Cardiac muscle cell (in vitro differentiated cells and primary cell): Measurements from ENCODE around the gene RETREG1. TPM values are rescaled to one million over a fixed set of nuclear protein-coding genes. Genes with fewer than 3 reads are reported as not detected.

ENCODE experiments used
- DNase-seq, 2 donors: peaks; one replicate each; pipeline versions ENCODE4 v3.0.0 to v3.0.0-alpha.2; 2010 to 2017; ENCODE audit warnings: low read depth in 1 of 2, low spot score in 1 of 2
- H3K27ac ChIP-seq: fragments of 200-600 bp; sonication (generic); 2 replicates; pipeline ENCODE4 v1.5.1; 2016
- H3K27me3 ChIP-seq: fragments of 200-600 bp; sonication (generic); 2 replicates; pipeline ENCODE4 v1.6.0; 2016; ENCODE audit warnings: control low read depth
- H3K36me3 ChIP-seq: fragments of 200-600 bp; sonication (generic); 2 replicates; pipeline ENCODE4 v1.5.1; 2016; ENCODE audit warnings: control low read depth
- H3K4me1 ChIP-seq: fragments of 200-600 bp; sonication (generic); 2 replicates; pipeline ENCODE4 v1.8.1; 2017; ENCODE audit warnings: low read depth, mild to moderate bottlenecking, mixed run types
- H3K4me3 ChIP-seq: fragments of 200-600 bp; sonication (generic); 2 replicates; pipeline ENCODE4 v1.5.1; 2016; ENCODE audit warnings: mild to moderate bottlenecking
- H3K9me3 ChIP-seq: fragments of 200-600 bp; sonication (generic); 2 replicates; pipeline ENCODE4 v1.5.1; 2017; ENCODE audit warnings: low read depth, mild to moderate bottlenecking, control low read depth
- polyA plus RNA-seq: library from polyadenylated mRNA; unstranded; fragments of >200 nt; fragmentation: Nextera tagmentation; extraction: Ambion mirVana; gene quantifications from 2 replicates; pipeline ENCODE4 v1.2.1, GENCODE V29; 2016
- total RNA-seq: library from RNA; depleted of rRNA; stranded (reverse); fragments of >200 nt; gene quantifications from 2 replicates; pipeline ENCODE4 v1.2.3, GENCODE V29; 2016
- TF ChIP-seq, protein P1 (sequence below): IDR thresholded peaks from 2 replicates; pipeline ENCODE4 v1.5.1; 2012; ENCODE audit warnings: low read depth, mild to moderate bottlenecking, low read length

RETREG1 gene
- total and polyA plus RNA-seq, 2 experiments from 2014 or later: 14.0 to 39.2 TPM

DNA sequence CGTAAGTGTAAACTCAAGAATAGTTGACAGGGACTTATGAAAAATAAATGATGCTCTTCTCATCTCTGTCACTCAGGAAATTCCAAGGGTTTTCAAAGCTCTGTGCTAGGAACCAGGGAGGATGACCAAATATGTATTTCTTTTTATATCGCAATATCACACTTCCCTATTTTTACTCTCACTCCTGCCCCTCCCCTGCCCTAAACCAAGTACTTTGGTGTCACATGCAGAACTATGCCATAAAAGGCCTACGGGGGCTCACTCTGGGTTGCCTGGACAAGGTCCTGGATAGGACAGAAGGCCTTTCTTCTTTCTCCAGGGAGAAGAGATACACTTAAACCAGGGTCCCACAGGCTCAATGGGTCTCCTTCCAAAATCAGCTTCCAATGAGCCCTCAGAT, 8.3 kb upstream of the RETREG1 start:
- Histone ChIP-seq H3K27me3 (no peaks in the 10 kb centered on the region), H3K4me3 (no peak overlapping the region), H3K27ac (no peak overlapping the region), H3K9me3 (no peaks in the 10 kb centered on the region), H3K4me1 (no peaks in the 10 kb centered on the region), H3K36me3 (no peaks in the 10 kb centered on the region)
- no peak for DNase-seq
- TF ChIP-seq, protein P1, sequence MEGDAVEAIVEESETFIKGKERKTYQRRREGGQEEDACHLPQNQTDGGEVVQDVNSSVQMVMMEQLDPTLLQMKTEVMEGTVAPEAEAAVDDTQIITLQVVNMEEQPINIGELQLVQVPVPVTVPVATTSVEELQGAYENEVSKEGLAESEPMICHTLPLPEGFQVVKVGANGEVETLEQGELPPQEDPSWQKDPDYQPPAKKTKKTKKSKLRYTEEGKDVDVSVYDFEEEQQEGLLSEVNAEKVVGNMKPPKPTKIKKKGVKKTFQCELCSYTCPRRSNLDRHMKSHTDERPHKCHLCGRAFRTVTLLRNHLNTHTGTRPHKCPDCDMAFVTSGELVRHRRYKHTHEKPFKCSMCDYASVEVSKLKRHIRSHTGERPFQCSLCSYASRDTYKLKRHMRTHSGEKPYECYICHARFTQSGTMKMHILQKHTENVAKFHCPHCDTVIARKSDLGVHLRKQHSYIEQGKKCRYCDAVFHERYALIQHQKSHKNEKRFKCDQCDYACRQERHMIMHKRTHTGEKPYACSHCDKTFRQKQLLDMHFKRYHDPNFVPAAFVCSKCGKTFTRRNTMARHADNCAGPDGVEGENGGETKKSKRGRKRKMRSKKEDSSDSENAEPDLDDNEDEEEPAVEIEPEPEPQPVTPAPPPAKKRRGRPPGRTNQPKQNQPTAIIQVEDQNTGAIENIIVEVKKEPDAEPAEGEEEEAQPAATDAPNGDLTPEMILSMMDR: no peak

DNA sequence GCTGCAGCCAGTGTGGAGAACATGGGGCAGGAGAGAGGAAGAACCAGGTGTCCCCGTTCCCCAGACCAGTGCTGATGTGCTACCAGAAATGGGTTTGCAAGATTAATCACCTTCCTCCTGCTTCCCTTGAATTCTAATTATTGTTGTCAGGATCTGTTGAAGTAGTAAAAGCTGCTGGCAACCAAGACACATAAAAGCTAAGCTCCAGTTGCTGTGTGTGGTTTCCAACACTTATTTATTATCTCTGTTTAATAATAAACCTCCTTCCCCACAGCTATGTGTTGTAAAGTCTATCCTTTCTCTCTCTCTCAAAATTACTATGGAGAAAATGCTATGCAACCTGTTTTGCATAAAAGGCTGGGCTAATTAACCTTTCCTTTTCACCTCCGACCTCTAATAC, 2.3 kb upstream of the RETREG1 start:
- no peak overlapping the region for H3K4me3 ChIP-seq
- no peak overlapping the region for H3K27ac ChIP-seq
- no peaks in the 10 kb centered on the region for H3K36me3 ChIP-seq
- TF ChIP-seq, protein P1: no peak
- H3K27me3 ChIP-seq: peaks cover 45% of the 10 kb centered on the region
- no peaks in the 10 kb centered on the region for H3K4me1 ChIP-seq
- no peak for DNase-seq
- no peaks in the 10 kb centered on the region for H3K9me3 ChIP-seq

DNA sequence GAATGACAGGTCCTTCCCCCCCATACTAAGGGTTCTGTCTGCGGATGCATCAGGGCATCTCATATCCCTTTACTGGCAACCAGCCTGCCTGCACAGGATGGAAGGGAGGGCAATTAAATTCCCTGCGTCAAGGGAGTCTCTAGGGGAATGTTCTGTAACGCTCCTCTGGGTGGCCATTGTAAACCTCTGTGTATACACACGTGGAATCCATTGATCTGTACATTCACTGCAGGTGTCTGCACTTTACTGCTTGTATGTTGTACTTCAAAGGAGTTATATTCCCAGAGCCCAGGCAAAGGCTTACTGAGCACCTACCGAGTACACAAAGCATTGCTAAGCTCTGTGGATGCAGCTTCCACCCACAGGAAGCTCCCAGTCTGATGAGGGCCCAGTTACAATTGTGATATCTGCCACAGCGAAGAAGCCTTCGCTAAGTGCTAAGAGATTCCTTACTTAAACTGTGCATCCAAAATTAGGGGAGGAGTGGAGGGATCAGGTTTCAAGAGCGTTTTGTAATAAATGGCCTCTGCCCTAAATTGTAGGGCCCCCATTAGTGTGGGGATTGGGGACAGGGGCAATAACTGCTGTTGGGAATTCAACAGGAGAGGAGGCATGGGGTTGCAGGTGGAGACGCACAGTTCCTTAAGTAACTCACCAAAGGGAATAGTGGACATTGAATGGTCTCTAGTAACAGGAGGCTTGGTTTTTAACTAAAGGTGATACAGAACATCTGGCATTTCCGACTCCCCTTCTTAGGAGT, 1.5 kb upstream of the RETREG1 start:
- Histone ChIP-seq H3K4me3 (no peak overlapping the region), H3K36me3 (no peaks in the 10 kb centered on the region), H3K27ac (no peak overlapping the region), H3K9me3 (no peaks in the 10 kb centered on the region), H3K27me3 (peaks cover 45% of the 10 kb centered on the region), H3K4me1 (no peaks in the 10 kb centered on the region)
- DNase-seq: no peak
- TF ChIP-seq, protein P1: no peak

DNA sequence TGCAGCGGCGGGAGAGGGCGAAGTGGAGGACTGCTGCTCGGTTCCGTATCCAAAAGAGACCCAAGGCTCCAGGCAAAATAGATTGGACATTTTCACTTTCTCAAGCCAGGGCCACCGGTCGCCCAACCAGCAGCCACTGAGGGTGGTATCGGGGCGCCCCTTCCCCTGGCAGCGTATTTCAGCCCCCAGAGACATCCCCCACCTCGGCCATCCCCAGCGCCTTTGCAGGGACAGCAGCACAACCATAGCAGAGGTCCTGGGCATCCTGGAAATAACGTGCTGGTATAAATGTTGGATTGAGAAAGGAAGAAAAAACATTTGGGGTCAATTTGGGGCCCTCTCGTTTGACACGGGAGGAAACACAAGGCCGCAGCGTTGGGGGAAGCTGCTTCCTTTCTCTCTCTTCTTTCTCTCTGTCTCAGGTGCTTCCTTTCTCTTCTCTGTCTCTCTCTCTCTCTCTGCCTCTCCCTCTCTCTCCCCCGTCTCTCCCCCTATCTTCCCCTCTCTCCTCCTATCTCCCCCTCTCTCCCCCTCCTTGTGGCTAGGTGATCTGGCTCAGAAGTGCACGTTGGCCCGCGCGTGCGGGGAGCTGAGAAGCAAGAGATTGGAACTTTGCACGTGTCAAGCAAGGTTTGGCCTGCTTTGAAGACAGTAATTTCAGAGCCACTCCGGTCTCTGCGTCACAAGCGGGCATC, 624 bp upstream of the RETREG1 start:
- Histone ChIP-seq H3K27me3 (peaks cover 45% of the 10 kb centered on the region), H3K9me3 (no peaks in the 10 kb centered on the region), H3K4me1 (no peaks in the 10 kb centered on the region), H3K27ac (no peak overlapping the region), H3K36me3 (no peaks in the 10 kb centered on the region), H3K4me3 (peak overlapping the region; percentile 93)
- TF ChIP-seq, protein P1: no peak
- no peak for DNase-seq

DNA sequence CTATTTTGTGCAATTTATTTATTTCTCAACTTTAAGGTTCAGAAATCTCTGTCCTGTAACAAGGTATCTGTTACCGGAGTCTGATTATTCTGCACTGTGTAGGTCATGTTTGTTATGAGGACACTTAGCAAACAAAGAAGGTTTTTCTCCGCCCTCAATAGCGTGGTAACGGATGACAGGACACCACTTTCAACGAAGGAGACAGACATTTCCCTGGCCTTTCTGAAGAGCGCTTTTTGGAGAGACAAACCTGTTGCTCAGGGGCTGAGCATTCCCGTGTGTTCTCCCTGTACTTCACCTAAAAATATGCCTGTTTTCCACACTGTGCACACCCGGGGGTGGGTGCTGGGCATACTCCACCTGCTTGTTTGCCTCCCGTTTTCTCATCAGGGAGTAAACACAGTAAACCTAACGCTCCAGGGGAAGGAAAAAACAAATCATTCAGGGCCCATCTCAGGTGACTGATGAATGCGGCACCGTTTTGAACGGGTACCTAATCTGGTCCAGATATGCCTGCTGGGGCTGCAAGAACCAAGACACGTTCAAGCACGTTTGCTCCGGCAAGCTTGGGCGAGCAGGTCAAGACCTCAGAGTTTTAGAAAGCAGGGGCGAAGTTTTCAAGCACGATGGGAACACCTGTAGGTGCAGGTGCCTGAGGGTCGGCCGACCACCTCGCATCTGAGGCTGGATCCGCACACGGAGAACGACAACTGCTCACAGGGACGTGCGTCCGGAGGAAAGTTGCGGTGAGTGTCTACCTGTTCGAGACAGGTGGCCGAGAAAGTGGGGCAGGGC, 859 bp downstream of the RETREG1 start:
- DNase-seq: no peak

More for the DNA sequence above, 859 bp downstream of the RETREG1 start:
- no peaks in the 10 kb centered on the region for H3K36me3 ChIP-seq
- no peaks in the 10 kb centered on the region for H3K4me1 ChIP-seq
- H3K27me3 ChIP-seq: peaks cover 45% of the 10 kb centered on the region
- H3K9me3 ChIP-seq: no peaks in the 10 kb centered on the region
- peak overlapping the region; percentile 93 for H3K4me3 ChIP-seq
- H3K27ac ChIP-seq: no peak overlapping the region
- TF ChIP-seq, protein P1: no peak
